Cardiac septum (tissue), 1 donor: Measurements from ENCODE around the gene C6orf118. TPM values are rescaled to one million over a fixed set of nuclear protein-coding genes. Genes with fewer than 3 reads are reported as not detected.

Source experiments
- DNase-seq: peaks from one replicate; pipeline ENCODE4 v3.0.0-alpha.2; 2020; ENCODE audit warnings: low spot score
- intact Hi-C: fragments of 100-400 bp; cut with DNase I; formaldehyde crosslinking; loops from one replicate; pipeline ENCODE4 v1.14.0; 2022
- total RNA-seq: library from RNA; stranded (reverse); fragmentation: NEBNext Ultra II Directional; extraction: Animal tissue kit (Norgen Biotek cat#: 25700); gene quantifications from one replicate; pipeline ENCODE4 v1.2.1, GENCODE V29; 2021
- donor health status: DM: no; HTN: no; CAD: no.

Gene C6orf118
- total RNA-seq, 1 donor from 2014 or later, result not detected

DNA sequence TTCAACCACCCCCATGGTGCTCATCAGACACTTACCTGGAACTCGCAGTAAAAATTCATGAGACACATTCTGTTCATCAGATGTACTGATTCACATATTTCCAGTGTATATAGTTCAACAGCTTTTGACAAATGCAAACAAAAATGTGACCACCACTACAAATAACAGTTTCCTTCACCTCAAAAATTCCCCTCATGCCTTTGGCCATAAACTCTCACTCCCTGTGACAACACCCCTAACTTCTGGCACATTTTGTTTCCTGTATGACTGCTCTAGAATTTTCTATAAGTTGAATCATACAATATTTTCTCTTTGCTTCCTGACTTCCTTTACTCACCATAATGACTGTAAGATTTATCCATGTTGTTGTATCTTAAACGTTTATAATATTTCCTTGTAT, 63.7 kb downstream of the C6orf118 start:
- DNase-seq, result no peak
- intact Hi-C loops, result no loop called here

DNA sequence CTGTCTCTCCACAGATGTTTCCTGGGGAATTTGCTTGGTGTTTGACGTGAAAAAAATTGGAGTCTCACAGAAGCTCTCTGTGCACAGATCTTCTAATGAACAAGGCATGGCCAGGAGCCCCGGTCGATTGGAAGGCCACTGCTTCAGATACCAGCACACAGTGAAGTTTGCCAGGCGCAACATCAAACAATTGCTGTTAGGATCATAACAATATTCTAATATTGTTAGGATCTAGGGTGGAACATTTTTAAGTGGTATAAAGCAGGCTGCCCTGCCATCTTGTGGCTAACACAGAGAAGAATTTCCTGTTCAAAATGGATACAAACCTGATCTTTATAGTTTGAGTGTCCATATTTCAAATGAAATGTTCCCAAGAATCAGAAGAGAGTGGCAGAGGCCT, 64.1 kb downstream of the C6orf118 start:
- no peak for DNase-seq
- intact Hi-C loops, result no loop called here

DNA sequence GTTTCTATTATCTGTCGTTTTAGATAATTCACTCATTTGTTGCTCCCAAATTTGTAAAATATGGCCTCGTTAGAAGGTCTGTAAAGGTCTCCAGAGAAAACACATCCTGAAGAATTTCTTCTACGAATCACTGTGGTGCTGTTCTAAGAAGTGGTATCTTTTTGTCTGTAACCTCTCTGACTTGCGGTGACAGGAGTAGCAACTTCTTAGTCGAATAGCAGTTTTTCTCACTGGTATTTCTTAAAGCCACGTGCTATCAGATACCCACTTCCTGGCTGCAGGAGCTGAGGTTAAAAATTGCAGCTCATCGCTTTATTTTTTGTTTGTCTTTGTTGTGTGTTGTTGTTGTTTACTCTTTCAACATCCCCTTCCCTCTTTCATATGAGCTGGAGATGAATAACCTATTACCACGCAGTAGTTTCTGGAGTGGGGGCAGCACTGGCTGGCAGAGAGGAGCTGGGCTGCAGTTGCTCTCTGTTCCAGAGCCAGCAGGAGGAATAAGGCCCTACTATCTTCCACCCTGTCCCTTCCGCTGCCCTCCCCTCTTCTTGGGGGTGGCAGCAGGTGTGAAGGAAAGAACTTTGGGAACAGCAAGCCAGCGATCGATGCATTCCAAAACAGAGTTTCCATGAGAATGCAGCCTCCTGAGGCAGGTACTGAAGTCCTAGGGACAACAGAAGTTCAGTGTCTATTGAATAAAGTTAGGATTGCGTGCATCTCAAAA, 64.7 kb downstream of the C6orf118 start:
- no peak for DNase-seq
- intact Hi-C loops, result no loop called here

DNA sequence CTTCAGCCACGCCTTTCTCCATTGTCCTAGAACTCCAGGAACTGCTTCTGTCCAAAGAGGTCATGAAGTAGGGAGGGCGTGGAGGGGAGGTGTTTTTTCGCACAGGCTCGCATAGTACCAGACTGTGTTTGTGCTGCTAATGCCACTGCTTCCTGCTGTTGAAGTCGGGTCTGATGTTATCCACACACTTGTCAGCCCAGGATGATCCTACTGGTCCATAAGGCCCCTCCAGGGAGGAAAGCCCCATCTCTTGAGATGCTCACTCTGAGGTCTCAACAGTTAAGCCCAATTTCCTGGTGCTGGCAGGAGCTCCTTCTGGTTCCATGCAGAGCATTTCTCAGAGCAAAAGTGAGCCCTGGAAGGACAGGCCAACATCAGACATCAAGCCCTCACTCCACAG, 65.6 kb downstream of the C6orf118 start:
- intact Hi-C loops, result no loop called here

DNA sequence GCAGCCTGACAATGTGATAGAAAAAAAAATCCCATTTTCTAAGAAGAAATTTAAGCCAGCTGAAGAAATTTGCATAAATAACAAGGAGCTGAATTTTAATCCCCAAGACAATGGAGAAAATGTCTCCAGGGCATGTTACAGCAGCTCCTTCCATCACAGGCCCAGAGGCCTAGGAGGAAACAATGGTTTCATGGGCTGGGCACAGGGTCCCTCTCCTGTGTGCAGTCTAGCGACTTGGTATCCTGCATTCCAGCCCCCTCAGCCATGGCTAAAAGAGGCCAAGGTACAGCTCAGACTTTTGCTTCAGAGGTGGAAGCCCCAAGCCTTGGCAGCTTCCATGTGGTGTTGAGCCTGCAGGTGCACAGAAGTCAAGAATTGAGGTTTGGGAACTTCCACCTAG, 73.1 kb downstream of the C6orf118 start:
- intact Hi-C loops, result no loop called here
- no peak for DNase-seq

More for the DNA sequence above, 65.6 kb downstream of the C6orf118 start:
- DNase-seq, result no peak

DNA sequence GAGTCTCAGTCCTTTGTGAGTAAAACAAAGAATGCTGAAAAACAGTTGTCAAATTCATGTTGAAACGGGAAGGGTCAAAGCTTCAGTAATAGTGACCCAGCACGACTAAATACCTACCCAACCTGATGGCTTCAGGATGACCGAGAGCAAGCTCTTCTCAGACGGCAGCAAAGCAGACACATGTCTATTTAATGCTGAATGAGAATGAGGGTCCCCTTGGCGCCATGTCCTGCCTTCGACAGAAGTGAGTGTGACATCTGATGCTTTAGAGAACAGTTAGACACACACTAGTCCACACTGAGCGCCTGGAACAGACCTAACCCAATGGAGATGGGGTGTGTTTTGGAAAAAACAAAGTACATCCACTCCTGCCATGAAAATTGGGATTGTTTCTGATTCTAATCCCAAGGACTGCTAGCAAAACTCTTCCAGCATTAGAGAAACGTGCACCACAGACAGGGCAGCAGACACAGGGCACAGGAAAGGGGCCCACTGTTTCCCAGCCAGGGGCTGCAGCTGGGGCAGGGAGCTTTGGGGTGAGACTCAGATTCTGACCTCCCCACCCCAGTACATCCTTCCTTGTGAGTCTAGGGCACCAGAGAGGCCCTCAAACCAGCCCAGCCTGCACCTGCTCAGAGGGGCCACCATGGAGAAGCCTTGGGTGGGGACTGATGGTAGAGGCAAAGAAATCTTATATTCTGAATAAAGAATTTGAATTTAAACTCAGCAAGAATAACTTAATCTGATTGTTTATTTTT, 76.5 kb downstream of the C6orf118 start:
- intact Hi-C loops, result no loop called here
- DNase-seq, result no peak

DNA sequence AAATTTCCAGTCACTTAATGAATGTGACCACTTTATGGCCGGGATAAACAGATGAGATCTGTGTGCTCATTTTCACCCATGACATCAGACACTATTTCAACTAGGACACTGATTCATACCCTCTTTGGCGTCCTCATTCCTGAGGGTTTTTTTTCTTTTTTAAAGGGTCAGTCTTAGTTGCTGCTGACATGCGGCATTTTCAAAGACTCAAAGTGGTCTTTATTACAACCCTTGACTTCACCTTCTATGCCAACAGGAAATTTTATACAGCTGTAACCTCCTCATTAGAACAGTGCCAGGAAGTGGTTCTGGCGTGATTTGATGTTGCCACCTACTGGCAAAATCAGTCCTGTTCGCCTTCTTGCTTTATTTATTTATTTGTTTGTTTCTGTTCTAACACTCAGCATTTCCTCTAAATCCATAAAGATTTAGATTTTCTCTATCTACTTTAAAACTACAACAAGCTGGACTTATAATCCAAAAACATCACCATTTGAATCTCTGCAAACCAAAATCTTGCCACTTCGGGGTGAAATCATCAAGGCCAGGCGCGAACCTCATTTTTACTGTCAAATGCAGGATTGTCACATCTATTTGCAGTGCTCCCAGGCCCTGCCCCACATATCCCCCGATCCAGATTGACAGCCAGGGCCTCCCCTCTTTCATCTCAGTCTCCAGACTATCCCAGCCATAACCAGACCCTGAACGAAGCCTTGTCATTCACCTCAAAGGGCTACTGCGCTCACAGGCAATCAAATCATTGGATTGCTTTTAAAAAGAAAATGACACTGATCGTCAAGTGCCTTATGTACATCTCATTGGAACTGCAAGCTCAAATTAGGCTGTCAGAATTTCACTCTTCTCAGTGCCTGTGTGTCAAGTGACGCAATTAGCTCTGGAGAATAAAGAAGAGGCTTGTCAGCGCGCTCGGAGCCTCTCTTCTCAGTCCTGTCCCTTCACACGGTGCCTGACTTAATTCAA, 77.5 kb downstream of the C6orf118 start:
- no peak for DNase-seq

DNA sequence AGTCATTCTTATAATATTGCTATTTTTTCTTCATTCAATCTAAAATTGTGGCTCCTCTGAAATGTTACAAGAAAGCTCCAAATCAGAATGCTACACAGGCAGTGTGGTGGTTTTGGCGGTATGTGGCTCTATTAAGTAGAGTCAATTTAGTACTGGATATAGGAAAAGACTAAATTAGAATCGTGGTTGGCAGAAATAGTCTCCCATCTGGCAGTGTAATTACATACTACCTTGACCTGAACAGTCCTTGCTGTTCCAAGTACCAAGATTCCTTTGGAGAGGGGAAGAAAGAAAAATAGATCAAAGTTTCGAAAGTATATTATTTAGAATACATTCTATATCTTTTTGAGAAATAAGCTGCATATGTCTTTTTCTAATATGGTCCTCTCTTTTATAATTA, 78.2 kb downstream of the C6orf118 start:
- no peak for DNase-seq
- intact Hi-C loops, result no loop called here

More for the DNA sequence above, 77.5 kb downstream of the C6orf118 start:
- intact Hi-C loops, result no loop called here
